Glutamatergic neuron (in vitro differentiated cells): ENCODE results near the gene CYGB. TPM values are rescaled to one million over a fixed set of nuclear protein-coding genes. Genes with fewer than 3 reads are reported as not detected.

Experiments used
- DNase-seq: peaks from one replicate; pipeline ENCODE4 v3.0.0; 2022
- H3K27ac Mint-ChIP-seq: one replicate; pipeline ENCODE4 v1.8.0; 2020; ENCODE audit warnings: mild to moderate bottlenecking, mixed read lengths, inconsistent platforms; ENCODE audit not compliant: unreplicated experiment
- H3K27me3 Mint-ChIP-seq: one replicate; pipeline ENCODE4 v1.8.0; 2020; ENCODE audit warnings: mild to moderate bottlenecking, moderate library complexity, mixed read lengths, inconsistent platforms; ENCODE audit not compliant: unreplicated experiment
- H3K36me3 Mint-ChIP-seq: one replicate; pipeline ENCODE4 v1.8.0; 2020; ENCODE audit warnings: mild to moderate bottlenecking, mixed read lengths, inconsistent platforms; ENCODE audit not compliant: unreplicated experiment
- H3K4me1 Mint-ChIP-seq: one replicate; pipeline ENCODE4 v1.8.0; 2020; ENCODE audit warnings: mild to moderate bottlenecking, low read depth, mixed read lengths, inconsistent platforms; ENCODE audit not compliant: unreplicated experiment
- H3K4me3 Mint-ChIP-seq: one replicate; pipeline ENCODE4 v1.8.0; 2020; ENCODE audit warnings: mild to moderate bottlenecking, mixed read lengths, inconsistent platforms; ENCODE audit not compliant: unreplicated experiment
- H3K9me3 Mint-ChIP-seq: one replicate; pipeline ENCODE4 v1.8.0; 2020; ENCODE audit warnings: mild to moderate bottlenecking, moderate library complexity, mixed read lengths, inconsistent platforms; ENCODE audit not compliant: unreplicated experiment
- CTCF ChIP-seq: fragments of 200-600 bp; sonication (generic); IDR thresholded peaks from one replicate; pipeline ENCODE4 v1.5.0; 2021; ENCODE audit not compliant: partially characterized antibody, unreplicated experiment
- total RNA-seq: library from RNA; stranded (reverse); fragmentation: NEBNext Ultra II Directional; extraction: Animal tissue kit (Norgen Biotek cat#: 25700); gene quantifications from one replicate; pipeline ENCODE4 v1.2.1, GENCODE V29; 2021; ENCODE audit not compliant: unreplicated experiment

CYGB gene
- total RNA-seq, 1 donor from 2014 or later = 20.4 TPM

GRCh38 chr17:76577876-76578275 is 40.4 kb upstream of the CYGB start:
- peaks cover 2% of the 10 kb centered on the region for H3K9me3 Mint-ChIP-seq
- DNase-seq = no peak
- H3K4me3 Mint-ChIP-seq = no peak overlapping the region
- H3K27me3 Mint-ChIP-seq = peaks cover 6% of the 10 kb centered on the region
- TF ChIP-seq CTCF = no peak
- H3K4me1 Mint-ChIP-seq = no peaks in the 10 kb centered on the region
- no peaks in the 10 kb centered on the region for H3K36me3 Mint-ChIP-seq
- no peak overlapping the region for H3K27ac Mint-ChIP-seq

- no peaks in the 10 kb centered on the region for H3K4me1 Mint-ChIP-seq
- TF ChIP-seq CTCF = no peak
- H3K9me3 Mint-ChIP-seq = peaks cover 2% of the 10 kb centered on the region
- no peaks in the 10 kb centered on the region for H3K36me3 Mint-ChIP-seq
- DNase-seq = no peak
- no peak overlapping the region for H3K4me3 Mint-ChIP-seq
- peaks cover 2% of the 10 kb centered on the region for H3K27me3 Mint-ChIP-seq
- no peak overlapping the region for H3K27ac Mint-ChIP-seq
Observed at GRCh38 chr17:76576189-76576588, 38.7 kb upstream of the CYGB start.

- DNase-seq = no peak
- Mint-ChIP-seq H3K27me3 (peaks cover 2% of the 10 kb centered on the region), H3K27ac (no peak overlapping the region), H3K4me1 (no peaks in the 10 kb centered on the region), H3K36me3 (no peaks in the 10 kb centered on the region), H3K9me3 (peaks cover 2% of the 10 kb centered on the region), H3K4me3 (no peak overlapping the region)
- TF ChIP-seq CTCF = no peak
Observed at GRCh38 chr17:76575570-76575969, 38.1 kb upstream of the CYGB start.

GRCh38 chr17:76574166-76574565 is 36.7 kb upstream of the CYGB start:
- Mint-ChIP-seq H3K36me3 (no peaks in the 10 kb centered on the region), H3K9me3 (peaks cover 2% of the 10 kb centered on the region)

GRCh38 chr17:76573096-76573495 is 35.6 kb upstream of the CYGB start:
- Mint-ChIP-seq H3K4me3 (no peak overlapping the region), H3K27ac (no peak overlapping the region), H3K36me3 (no peaks in the 10 kb centered on the region), H3K4me1 (no peaks in the 10 kb centered on the region), H3K27me3 (peaks cover 2% of the 10 kb centered on the region), H3K9me3 (peaks cover 2% of the 10 kb centered on the region)
- DNase-seq = no peak
- no peak for TF ChIP-seq CTCF

More at GRCh38 chr17:76574166-76574565, 36.7 kb upstream of the CYGB start:
- H3K4me1 Mint-ChIP-seq = no peaks in the 10 kb centered on the region
- DNase-seq = no peak
- H3K27me3 Mint-ChIP-seq = peaks cover 2% of the 10 kb centered on the region
- no peak for TF ChIP-seq CTCF
- no peak overlapping the region for H3K27ac Mint-ChIP-seq
- no peak overlapping the region for H3K4me3 Mint-ChIP-seq
